Measurements from ENCODE around the gene TMEM231.

Gene TMEM231

GRCh38 chr16:75590920-75591843, 35.1 kb upstream of the TMEM231 start:
- TF ChIP-seq CTCF (IDR thresholded peaks at IDR 0.05; ENCODE audit: control insufficient read depth, insufficient read depth, low read depth, low read length, missing control alignments): peak; percentile 22
- no peak overlapping the region for H3K4me3 ChIP-seq (ENCODE audit: control insufficient read depth, low read depth, low read length)
- DNase-seq (ENCODE audit: low read depth): peak; percentile 52

- no peak overlapping the region for H3K4me3 ChIP-seq (ENCODE audit: control insufficient read depth, low read depth, low read length)
- DNase-seq (ENCODE audit: low read depth): no peak
These were observed 33.3 kb upstream of the TMEM231 start for GRCh38 chr16:75589306-75589705.

GRCh38 chr16:75588716-75589115, 32.7 kb upstream of the TMEM231 start:
- DNase-seq (ENCODE audit: low read depth): no peak
- no peak for TF ChIP-seq CTCF (IDR thresholded peaks at IDR 0.05; ENCODE audit: control insufficient read depth, insufficient read depth, low read depth, low read length, missing control alignments)
- no peak overlapping the region for H3K4me3 ChIP-seq (ENCODE audit: control insufficient read depth, low read depth, low read length)

More at GRCh38 chr16:75589306-75589705, 33.3 kb upstream of the TMEM231 start:
- TF ChIP-seq CTCF (IDR thresholded peaks at IDR 0.05; ENCODE audit: control insufficient read depth, insufficient read depth, low read depth, low read length, missing control alignments): no peak

GRCh38 chr16:75584108-75584507, 28.1 kb upstream of the TMEM231 start:
- no peak overlapping the region for H3K4me3 ChIP-seq (ENCODE audit: control insufficient read depth, low read depth, low read length)
- DNase-seq (ENCODE audit: low read depth): no peak
- TF ChIP-seq CTCF (IDR thresholded peaks at IDR 0.05; ENCODE audit: control insufficient read depth, insufficient read depth, low read depth, low read length, missing control alignments): no peak

GRCh38 chr16:75579281-75579834, 23.3 kb upstream of the TMEM231 start:
- no peak for DNase-seq (ENCODE audit: low read depth)
- no peak for TF ChIP-seq CTCF (IDR thresholded peaks at IDR 0.05; ENCODE audit: control insufficient read depth, insufficient read depth, low read depth, low read length, missing control alignments)
- no peak overlapping the region for H3K4me3 ChIP-seq (ENCODE audit: control insufficient read depth, low read depth, low read length)

GRCh38 chr16:75578725-75579124, 22.7 kb upstream of the TMEM231 start:
- no peak for DNase-seq (ENCODE audit: low read depth)
- no peak for TF ChIP-seq CTCF (IDR thresholded peaks at IDR 0.05; ENCODE audit: control insufficient read depth, insufficient read depth, low read depth, low read length, missing control alignments)
- no peak overlapping the region for H3K4me3 ChIP-seq (ENCODE audit: control insufficient read depth, low read depth, low read length)

Data from AG09309 (cell line).